ENCODE measurements around the gene RFNG. TPM values are rescaled to one million over a fixed set of nuclear protein-coding genes. Genes with fewer than 3 reads are reported as not detected.
A peak's percentile ranks its signal among the peaks of the same experiment; 100 is the strongest.

The RFNG gene
- total RNA-seq, 1 donor from 2014 or later = 72.3 TPM

- no peak for DNase-seq (ENCODE audit: low read depth)
- H3K4me3 ChIP-seq (ENCODE audit: low read depth, low read length) = no peak overlapping the region
- TF ChIP-seq CTCF (IDR thresholded peaks at IDR 0.05; ENCODE audit: insufficient read depth, low read length, poor library complexity, severe bottlenecking) = no peak
- no peaks in the 10 kb centered on the region for H3K27me3 ChIP-seq (ENCODE audit: control insufficient read depth, insufficient read depth, low read length)
- H3K36me3 ChIP-seq (ENCODE audit: control insufficient read depth, insufficient read depth, low read length) = no peaks in the 10 kb centered on the region
These were observed 13.8 kb downstream of the RFNG start for GRCh38 chr17:82037889-82038195.

GRCh38 chr17:82037092-82037888 is 14.3 kb downstream of the RFNG start, which contains the start of gene DCXR:
Gene DCXR, minus strand, starts transcription at chr17:82037697. Its CDS starts 15 bp downstream, at chr17:82037682.
- Histone ChIP-seq H3K27me3 (ENCODE audit: control insufficient read depth, insufficient read depth, low read length) (peaks cover under 1% of the 10 kb centered on the region), H3K4me3 (ENCODE audit: low read depth, low read length) (peak within 1 kb of the TSS; percentile 45), H3K36me3 (ENCODE audit: control insufficient read depth, insufficient read depth, low read length) (no peaks in the 10 kb centered on the region)
- peak; percentile 49 for TF ChIP-seq CTCF (IDR thresholded peaks at IDR 0.05; ENCODE audit: insufficient read depth, low read length, poor library complexity, severe bottlenecking)
- peak; percentile 87 for DNase-seq (ENCODE audit: low read depth)

GRCh38 chr17:82036634-82037091 is 14.9 kb downstream of the RFNG start:
- H3K4me3 ChIP-seq (ENCODE audit: low read depth, low read length) = peak overlapping the region; percentile 45
- TF ChIP-seq CTCF (IDR thresholded peaks at IDR 0.05; ENCODE audit: insufficient read depth, low read length, poor library complexity, severe bottlenecking) = no peak
- no peaks in the 10 kb centered on the region for H3K36me3 ChIP-seq (ENCODE audit: control insufficient read depth, insufficient read depth, low read length)
- no peak for DNase-seq (ENCODE audit: low read depth)
- peaks cover 3% of the 10 kb centered on the region for H3K27me3 ChIP-seq (ENCODE audit: control insufficient read depth, insufficient read depth, low read length)

GRCh38 chr17:82035956-82036633 is 15.5 kb downstream of the RFNG start:
- no peaks in the 10 kb centered on the region for H3K36me3 ChIP-seq (ENCODE audit: control insufficient read depth, insufficient read depth, low read length)
- peaks cover 3% of the 10 kb centered on the region for H3K27me3 ChIP-seq (ENCODE audit: control insufficient read depth, insufficient read depth, low read length)
- no peak for DNase-seq (ENCODE audit: low read depth)
- H3K4me3 ChIP-seq (ENCODE audit: low read depth, low read length) = no peak overlapping the region
- no peak for TF ChIP-seq CTCF (IDR thresholded peaks at IDR 0.05; ENCODE audit: insufficient read depth, low read length, poor library complexity, severe bottlenecking)

- H3K4me3 ChIP-seq (ENCODE audit: low read depth, low read length) = no peak overlapping the region
- no peak for TF ChIP-seq CTCF (IDR thresholded peaks at IDR 0.05; ENCODE audit: insufficient read depth, low read length, poor library complexity, severe bottlenecking)
- no peak for DNase-seq (ENCODE audit: low read depth)
- peaks cover 3% of the 10 kb centered on the region for H3K27me3 ChIP-seq (ENCODE audit: control insufficient read depth, insufficient read depth, low read length)
- no peaks in the 10 kb centered on the region for H3K36me3 ChIP-seq (ENCODE audit: control insufficient read depth, insufficient read depth, low read length)
These were observed 16.1 kb downstream of the RFNG start for GRCh38 chr17:82035488-82035887.
